Activated CD4-positive, alpha-beta memory T cell treated with anti-CD3 and anti-CD28 coated beads, Interleukin-2, amount 10 ng/mL, durations not matched to agents 7 days and 5 days (primary cell): ENCODE measurements around the gene EPSTI1. TPM values are rescaled to one million over a fixed set of nuclear protein-coding genes. Genes with fewer than 3 reads are reported as not detected.

Source experiments
- CTCF ChIA-PET: fragments of 350-600 bp; sonication (Branson Sonifier 250); formaldehyde crosslinking; loops from one replicate; lab custom pipeline; 2021; ENCODE audit warnings: antibody characterized with exemption, inconsistent platforms; lab: Charles Lee
- POLR2A ChIA-PET: fragments of 350-600 bp; sonication (Branson Sonifier 250); formaldehyde crosslinking; loops from one replicate; lab custom pipeline; 2021; ENCODE audit warnings: antibody characterized with exemption; lab: Charles Lee
- DNase-seq: peaks from one replicate; pipeline ENCODE4 v3.0.0-alpha.2; 2020
- H3K27ac Mint-ChIP-seq: one replicate; pipeline ENCODE4 v1.8.0; 2021; ENCODE audit warnings: mild to moderate bottlenecking, mixed read lengths
- H3K27me3 Mint-ChIP-seq: one replicate; pipeline ENCODE4 v1.8.0; 2021; ENCODE audit warnings: mixed read lengths
- H3K36me3 Mint-ChIP-seq: one replicate; pipeline ENCODE4 v1.8.0; 2021; ENCODE audit warnings: low read depth, mixed read lengths
- H3K4me1 Mint-ChIP-seq: one replicate; pipeline ENCODE4 v1.8.0; 2021; ENCODE audit warnings: mixed read lengths
- H3K4me3 Mint-ChIP-seq: one replicate; pipeline ENCODE4 v1.8.0; 2021; ENCODE audit warnings: mild to moderate bottlenecking, mixed read lengths
- H3K9me3 Mint-ChIP-seq: one replicate; pipeline ENCODE4 v1.8.0; 2021; ENCODE audit warnings: mixed read lengths
- total RNA-seq, 2 experiments: library from RNA; stranded (reverse); gene quantifications; one replicate each; pipeline ENCODE4 v1.2.3, GENCODE V29; 2021

EPSTI1 gene
- total RNA-seq, 2 experiments from 2014 or later = 128 to 135 TPM

- H3K27me3 Mint-ChIP-seq = no peaks in the 10 kb centered on the region
- ChIA-PET CTCF (interaction anchor here (0.9 kb wide), 1 partner anchor 19 kb away, joined by 3 read pairs; no protein-coding TSS in a partner anchor), POLR2A (interaction anchor here (1.4 kb wide), 1 partner anchor 97 kb away, joined by 3 read pairs; the partner anchor contains the start of gene EPSTI1)
- no peak for DNase-seq
- no peak overlapping the region for H3K4me3 Mint-ChIP-seq
- no peak overlapping the region for H3K27ac Mint-ChIP-seq
- no peaks in the 10 kb centered on the region for H3K9me3 Mint-ChIP-seq
- H3K4me1 Mint-ChIP-seq = peaks cover 4% of the 10 kb centered on the region
- H3K36me3 Mint-ChIP-seq = peaks cover 53% of the 10 kb centered on the region
Observed at GRCh38 chr13:42895776-42896175, 96.3 kb downstream of the EPSTI1 start.

- POLR2A ChIA-PET = interaction anchor here (1.4 kb wide), 2 partner anchors 11 to 98 kb away, joined by 3 read pairs; partner anchors contain the start of gene EPSTI1
- no peak for DNase-seq
- peaks cover 4% of the 10 kb centered on the region for H3K4me1 Mint-ChIP-seq
- no peaks in the 10 kb centered on the region for H3K27me3 Mint-ChIP-seq
- no peak overlapping the region for H3K4me3 Mint-ChIP-seq
- no peak overlapping the region for H3K27ac Mint-ChIP-seq
- H3K9me3 Mint-ChIP-seq = no peaks in the 10 kb centered on the region
- H3K36me3 Mint-ChIP-seq = peaks cover 46% of the 10 kb centered on the region
- CTCF ChIA-PET = no interaction called here
Observed at GRCh38 chr13:42894765-42895243, 97.2 kb downstream of the EPSTI1 start.

- no peak for DNase-seq
- Mint-ChIP-seq H3K36me3 (peaks cover 44% of the 10 kb centered on the region), H3K27me3 (no peaks in the 10 kb centered on the region)
Observed at GRCh38 chr13:42893214-42893671, 98.8 kb downstream of the EPSTI1 start.

GRCh38 chr13:42892760-42893159, 99.3 kb downstream of the EPSTI1 start:
- no peak for DNase-seq
- H3K4me3 Mint-ChIP-seq = no peak overlapping the region
- H3K36me3 Mint-ChIP-seq = peaks cover 45% of the 10 kb centered on the region
- ChIA-PET POLR2A (no interaction called here), CTCF (no interaction called here)
- no peaks in the 10 kb centered on the region for H3K9me3 Mint-ChIP-seq
- H3K27me3 Mint-ChIP-seq = no peaks in the 10 kb centered on the region
- no peaks in the 10 kb centered on the region for H3K4me1 Mint-ChIP-seq
- H3K27ac Mint-ChIP-seq = no peak overlapping the region

More at GRCh38 chr13:42893214-42893671, 98.8 kb downstream of the EPSTI1 start:
- ChIA-PET POLR2A (no interaction called here), CTCF (no interaction called here)
- Mint-ChIP-seq H3K4me3 (no peak overlapping the region), H3K27ac (no peak overlapping the region), H3K9me3 (no peaks in the 10 kb centered on the region), H3K4me1 (no peaks in the 10 kb centered on the region)

GRCh38 chr13:42891591-42891990, 100.5 kb downstream of the EPSTI1 start:
- Mint-ChIP-seq H3K4me1 (no peaks in the 10 kb centered on the region), H3K9me3 (no peaks in the 10 kb centered on the region), H3K27me3 (no peaks in the 10 kb centered on the region), H3K36me3 (peaks cover 47% of the 10 kb centered on the region), H3K27ac (no peak overlapping the region), H3K4me3 (no peak overlapping the region)
- CTCF ChIA-PET = no interaction called here
- POLR2A ChIA-PET = no interaction called here
- no peak for DNase-seq

- peaks cover 40% of the 10 kb centered on the region for H3K36me3 Mint-ChIP-seq
- peaks cover 5% of the 10 kb centered on the region for H3K4me1 Mint-ChIP-seq
- no peak for DNase-seq
- no peak overlapping the region for H3K27ac Mint-ChIP-seq
- CTCF ChIA-PET = no interaction called here
- H3K9me3 Mint-ChIP-seq = no peaks in the 10 kb centered on the region
- H3K4me3 Mint-ChIP-seq = no peak overlapping the region
- H3K27me3 Mint-ChIP-seq = peaks cover 2% of the 10 kb centered on the region
- POLR2A ChIA-PET = no interaction called here
Observed at GRCh38 chr13:42885325-42885724, 106.7 kb downstream of the EPSTI1 start.

- peaks cover 10% of the 10 kb centered on the region for H3K4me1 Mint-ChIP-seq
- H3K4me3 Mint-ChIP-seq = no peak overlapping the region
- peaks cover 39% of the 10 kb centered on the region for H3K36me3 Mint-ChIP-seq
- peaks cover 10% of the 10 kb centered on the region for H3K27me3 Mint-ChIP-seq
- H3K27ac Mint-ChIP-seq = no peak overlapping the region
- H3K9me3 Mint-ChIP-seq = no peaks in the 10 kb centered on the region
- ChIA-PET CTCF (no interaction called here), POLR2A (interaction anchor here (1.3 kb wide), 1 partner anchor 11 kb away, joined by 3 read pairs; no protein-coding TSS in a partner anchor)
- no peak for DNase-seq
Observed at GRCh38 chr13:42883771-42884467, 108.1 kb downstream of the EPSTI1 start.

- Mint-ChIP-seq H3K36me3 (peaks cover 31% of the 10 kb centered on the region), H3K27ac (no peak overlapping the region), H3K9me3 (no peaks in the 10 kb centered on the region), H3K27me3 (peaks cover 14% of the 10 kb centered on the region), H3K4me1 (peaks cover 10% of the 10 kb centered on the region), H3K4me3 (no peak overlapping the region)
- no peak for DNase-seq
- CTCF ChIA-PET = no interaction called here
- POLR2A ChIA-PET = interaction anchor here (1.1 to 1.3 kb wide), 2 partner anchors 12 to 109 kb away, joined by 3 read pairs; partner anchors contain the start of gene EPSTI1
Observed at GRCh38 chr13:42883142-42883541, 108.9 kb downstream of the EPSTI1 start.

- CTCF ChIA-PET = no interaction called here
- Mint-ChIP-seq H3K4me3 (no peak overlapping the region), H3K4me1 (peaks cover 30% of the 10 kb centered on the region), H3K9me3 (no peaks in the 10 kb centered on the region), H3K27me3 (peaks cover 14% of the 10 kb centered on the region), H3K36me3 (peaks cover 5% of the 10 kb centered on the region), H3K27ac (no peak overlapping the region)
- DNase-seq = no peak
- POLR2A ChIA-PET = no interaction called here
Observed at GRCh38 chr13:42880056-42880605, 111.9 kb downstream of the EPSTI1 start.

- no peak for DNase-seq
- CTCF ChIA-PET = no interaction called here
Observed at GRCh38 chr13:42878721-42879120, 113.3 kb downstream of the EPSTI1 start.

GRCh38 chr13:42876887-42877545, 115.0 kb downstream of the EPSTI1 start:
- DNase-seq = no peak
- POLR2A ChIA-PET = no interaction called here
- Mint-ChIP-seq H3K27me3 (peaks cover 12% of the 10 kb centered on the region), H3K4me1 (peaks cover 25% of the 10 kb centered on the region), H3K36me3 (peaks cover 5% of the 10 kb centered on the region), H3K4me3 (no peak overlapping the region), H3K27ac (no peak overlapping the region), H3K9me3 (no peaks in the 10 kb centered on the region)
- CTCF ChIA-PET = no interaction called here

More at GRCh38 chr13:42878721-42879120, 113.3 kb downstream of the EPSTI1 start:
- POLR2A ChIA-PET = no interaction called here
- Mint-ChIP-seq H3K36me3 (peaks cover 5% of the 10 kb centered on the region), H3K4me1 (peaks cover 30% of the 10 kb centered on the region), H3K4me3 (no peak overlapping the region), H3K27me3 (peaks cover 14% of the 10 kb centered on the region), H3K27ac (no peak overlapping the region), H3K9me3 (no peaks in the 10 kb centered on the region)

GRCh38 chr13:42876270-42876714, 115.7 kb downstream of the EPSTI1 start:
- H3K4me3 Mint-ChIP-seq = no peak overlapping the region
- peaks cover 25% of the 10 kb centered on the region for H3K4me1 Mint-ChIP-seq
- no peak overlapping the region for H3K27ac Mint-ChIP-seq
- ChIA-PET CTCF (interaction anchor here (0.6 kb wide), 1 partner anchor 704 kb away, joined by 3 read pairs; no protein-coding TSS in a partner anchor), POLR2A (no interaction called here)
- DNase-seq = no peak
- peaks cover 5% of the 10 kb centered on the region for H3K36me3 Mint-ChIP-seq
- H3K27me3 Mint-ChIP-seq = peaks cover 12% of the 10 kb centered on the region
- no peaks in the 10 kb centered on the region for H3K9me3 Mint-ChIP-seq
